KMS-11 (cell line): ENCODE data around the gene ADGRG1.

Source experiments
- H2AFZ ChIP-seq: fragments of 200-600 bp; sonication (generic); 2 replicates; pipeline ENCODE4 v1.6.1; 2016; ENCODE audit warnings: antibody characterized with exemption, mixed run types, low read depth
- H3K27ac ChIP-seq: fragments of 200-600 bp; sonication (generic); 2 replicates; pipeline ENCODE4 v1.6.1; 2016; ENCODE audit warnings: mild to moderate bottlenecking, mixed run types
- H3K27me3 ChIP-seq: fragments of 200-600 bp; sonication (generic); 2 replicates; pipeline ENCODE4 v1.6.1; 2017; ENCODE audit warnings: mild to moderate bottlenecking, low read depth, mixed run types, moderate library complexity; ENCODE audit not compliant: insufficient read depth
- H3K36me3 ChIP-seq: fragments of 200-600 bp; sonication (generic); 2 replicates; pipeline ENCODE4 v1.6.1; 2017; ENCODE audit warnings: mild to moderate bottlenecking, mixed run types; ENCODE audit not compliant: insufficient read depth
- H3K4me1 ChIP-seq: fragments of 200-600 bp; sonication (generic); 2 replicates; pipeline ENCODE4 v1.6.1; 2016; ENCODE audit warnings: mild to moderate bottlenecking, low read depth, mixed run types; ENCODE audit not compliant: poor library complexity, severe bottlenecking
- H3K4me2 ChIP-seq: fragments of 200-600 bp; sonication (generic); 2 replicates; pipeline ENCODE4 v1.7.0; 2016; ENCODE audit warnings: mild to moderate bottlenecking, mixed run types
- H3K4me3 ChIP-seq: fragments of 200-600 bp; sonication (generic); IDR thresholded peaks from 2 replicates; pipeline ENCODE4 v1.6.1; 2017; ENCODE audit warnings: low read depth, low read length, mixed read lengths; ENCODE audit not compliant: insufficient read depth
- H3K79me2 ChIP-seq: fragments of 200-600 bp; sonication (generic); 2 replicates; pipeline ENCODE4 v1.6.1; 2016; ENCODE audit warnings: low read depth, mixed run types; ENCODE audit not compliant: insufficient read depth
- H3K9ac ChIP-seq: fragments of 200-600 bp; sonication (generic); 2 replicates; pipeline ENCODE4 v1.6.1; 2016; ENCODE audit warnings: mild to moderate bottlenecking, mixed run types
- H4K20me1 ChIP-seq: fragments of 200-600 bp; sonication (generic); 2 replicates; pipeline ENCODE4 v1.6.1; 2016; ENCODE audit warnings: mild to moderate bottlenecking, mixed run types; ENCODE audit not compliant: insufficient read depth
- CTCF ChIP-seq: fragments of 200-600 bp; sonication (generic); conservative IDR thresholded peaks from 2 replicates; pipeline ENCODE4 v1.6.1; 2017; ENCODE audit warnings: low read depth, mild to moderate bottlenecking, antibody characterized with exemption, low read length, moderate library complexity, mixed read lengths

ADGRG1 gene

DNA sequence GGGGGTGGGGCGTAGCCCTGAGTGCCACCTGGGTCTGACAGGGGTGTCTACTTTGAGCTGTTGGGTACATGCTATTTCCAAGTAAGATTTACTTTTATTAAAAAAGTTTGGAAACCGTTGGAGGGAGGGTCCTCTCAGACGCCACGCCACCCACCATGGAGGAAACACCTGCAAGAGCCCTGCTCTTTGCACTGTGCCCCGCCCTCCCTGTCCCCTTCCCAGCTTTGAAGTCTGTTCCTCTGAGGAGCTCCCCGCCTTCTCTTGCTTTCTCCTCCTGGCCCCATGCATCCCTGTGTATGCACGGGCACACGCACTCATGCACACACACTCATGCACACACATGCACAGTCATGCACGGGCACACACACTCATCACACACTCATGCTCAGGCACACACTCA lies 15.5 kb downstream of the ADGRG1 start:
- H3K4me1 ChIP-seq, result peaks cover 12% of the 10 kb centered on the region
- H3K79me2 ChIP-seq, result no peaks in the 10 kb centered on the region
- H3K36me3 ChIP-seq, result no peaks in the 10 kb centered on the region
- H2AFZ ChIP-seq, result no peak overlapping the region
- no peak overlapping the region for H3K9ac ChIP-seq
- no peak overlapping the region for H3K27ac ChIP-seq
- TF ChIP-seq CTCF, result no peak
- H4K20me1 ChIP-seq, result no peaks in the 10 kb centered on the region
- no peaks in the 10 kb centered on the region for H3K27me3 ChIP-seq
- no peak overlapping the region for H3K4me2 ChIP-seq
- H3K4me3 ChIP-seq, result no peak overlapping the region

- Histone ChIP-seq H3K36me3 (no peaks in the 10 kb centered on the region), H3K4me3 (no peak overlapping the region), H3K27me3 (no peaks in the 10 kb centered on the region), H3K4me1 (peaks cover 13% of the 10 kb centered on the region), H4K20me1 (no peaks in the 10 kb centered on the region), H3K27ac (no peak overlapping the region), H3K79me2 (no peaks in the 10 kb centered on the region), H3K9ac (no peak overlapping the region), H2AFZ (no peak overlapping the region), H3K4me2 (no peak overlapping the region)
- TF ChIP-seq CTCF, result no peak
Observed at GRCh38 chr16:57644383-57645014, 16.1 kb downstream of the ADGRG1 start.

DNA sequence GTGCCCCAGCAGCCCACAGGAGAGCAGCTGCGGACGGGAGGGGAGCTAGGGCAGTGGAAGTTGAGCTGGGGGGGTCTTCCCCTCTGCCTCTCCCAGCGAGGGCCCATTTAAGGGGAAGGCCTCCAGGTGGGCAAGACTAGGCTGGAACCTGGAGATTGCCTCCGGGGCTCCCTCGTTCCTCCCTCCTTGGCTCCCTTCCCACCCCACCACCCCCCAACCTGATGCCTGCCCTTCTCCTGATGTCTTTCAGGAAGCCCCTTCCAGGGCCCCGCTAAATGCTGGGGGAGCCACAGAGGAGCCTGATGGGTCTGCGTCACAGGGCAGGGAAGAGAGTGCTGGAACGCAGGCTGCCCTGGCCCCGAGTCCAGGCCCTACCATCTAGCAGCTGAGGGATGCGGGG lies 16.7 kb downstream of the ADGRG1 start:
- Histone ChIP-seq H3K4me2 (no peak overlapping the region), H2AFZ (no peak overlapping the region), H3K27me3 (no peaks in the 10 kb centered on the region), H3K27ac (no peak overlapping the region), H3K4me3 (no peak overlapping the region), H4K20me1 (no peaks in the 10 kb centered on the region), H3K9ac (no peak overlapping the region), H3K79me2 (no peaks in the 10 kb centered on the region), H3K36me3 (no peaks in the 10 kb centered on the region), H3K4me1 (peaks cover 13% of the 10 kb centered on the region)
- no peak for TF ChIP-seq CTCF

GRCh38 chr16:57645691-57646387 lies 17.4 kb downstream of the ADGRG1 start:
- Histone ChIP-seq H3K4me3 (no peak overlapping the region), H3K36me3 (no peaks in the 10 kb centered on the region), H4K20me1 (no peaks in the 10 kb centered on the region), H3K4me1 (peaks cover 13% of the 10 kb centered on the region), H2AFZ (no peak overlapping the region), H3K27me3 (no peaks in the 10 kb centered on the region), H3K4me2 (no peak overlapping the region), H3K79me2 (no peaks in the 10 kb centered on the region), H3K9ac (no peak overlapping the region), H3K27ac (no peak overlapping the region)
- TF ChIP-seq CTCF, result no peak
